Gastrocnemius medialis (tissue), 4 donors: ENCODE results near the gene THOC6.

Experiments used
- POLR2A ChIP-seq, 2 donors: fragments of 450-650 bp; IDR thresholded peaks; one replicate each; pipeline ENCODE4 v1.6.1; 2017; ENCODE audit warnings: antibody characterized with exemption in 2 of 2, mild to moderate bottlenecking in 2 of 2, moderate library complexity in 2 of 2
- TF ChIP-seq, protein P1 (sequence below), 5 experiments: fragments of 450-650 bp in 3 of 5; fragments of 200-600 bp in 2 of 5; sonication (generic) in 2 of 5; IDR thresholded peaks in 4 of 5; conservative IDR thresholded peaks in 1 of 5; 1 replicate in 4 of 5; 2 replicates in 1 of 5; pipeline ENCODE4 v1.5.1; 2016 to 2019; ENCODE audit warnings: antibody characterized with exemption in 5 of 5, mild to moderate bottlenecking in 3 of 5, moderate library complexity in 3 of 5

DNA sequence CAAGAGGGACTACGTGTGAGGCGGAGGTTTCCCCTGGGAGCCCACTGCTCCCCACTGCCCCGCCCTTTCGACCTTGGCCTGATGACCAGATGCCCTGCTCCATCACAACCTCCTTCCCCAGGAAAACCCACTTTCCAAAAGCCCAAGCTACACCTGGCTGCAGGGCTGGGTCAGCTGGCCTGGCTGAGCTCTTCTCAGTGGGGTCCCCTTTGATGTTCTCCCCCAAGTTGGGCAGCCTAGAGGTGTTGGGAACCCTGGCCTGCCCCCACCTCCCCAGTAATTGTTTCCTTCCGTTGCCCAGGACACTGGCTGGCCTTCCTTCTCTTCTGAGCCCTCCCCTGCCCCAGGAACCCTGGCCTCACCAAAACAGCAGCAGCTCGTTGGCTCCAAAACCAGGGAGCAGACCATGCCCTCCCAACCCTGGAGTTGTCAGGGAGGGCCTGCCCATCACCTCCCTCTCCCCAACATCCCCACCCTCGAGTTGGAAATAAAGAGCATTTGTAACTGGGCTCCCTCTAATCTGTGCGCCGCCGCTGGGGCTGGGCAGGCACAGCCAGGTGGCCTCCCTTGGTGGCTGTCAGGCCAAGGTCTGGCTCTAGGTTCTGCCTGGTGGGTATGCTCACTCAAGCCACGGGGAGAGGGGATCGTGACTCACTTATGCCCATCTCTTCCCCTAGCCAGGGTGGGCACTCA is 9.7 kb upstream of the THOC6 start:
- TF ChIP-seq, protein P1, sequence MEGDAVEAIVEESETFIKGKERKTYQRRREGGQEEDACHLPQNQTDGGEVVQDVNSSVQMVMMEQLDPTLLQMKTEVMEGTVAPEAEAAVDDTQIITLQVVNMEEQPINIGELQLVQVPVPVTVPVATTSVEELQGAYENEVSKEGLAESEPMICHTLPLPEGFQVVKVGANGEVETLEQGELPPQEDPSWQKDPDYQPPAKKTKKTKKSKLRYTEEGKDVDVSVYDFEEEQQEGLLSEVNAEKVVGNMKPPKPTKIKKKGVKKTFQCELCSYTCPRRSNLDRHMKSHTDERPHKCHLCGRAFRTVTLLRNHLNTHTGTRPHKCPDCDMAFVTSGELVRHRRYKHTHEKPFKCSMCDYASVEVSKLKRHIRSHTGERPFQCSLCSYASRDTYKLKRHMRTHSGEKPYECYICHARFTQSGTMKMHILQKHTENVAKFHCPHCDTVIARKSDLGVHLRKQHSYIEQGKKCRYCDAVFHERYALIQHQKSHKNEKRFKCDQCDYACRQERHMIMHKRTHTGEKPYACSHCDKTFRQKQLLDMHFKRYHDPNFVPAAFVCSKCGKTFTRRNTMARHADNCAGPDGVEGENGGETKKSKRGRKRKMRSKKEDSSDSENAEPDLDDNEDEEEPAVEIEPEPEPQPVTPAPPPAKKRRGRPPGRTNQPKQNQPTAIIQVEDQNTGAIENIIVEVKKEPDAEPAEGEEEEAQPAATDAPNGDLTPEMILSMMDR (IDR thresholded peaks at IDR 0.05 in 4 of 5, conservative IDR thresholded peaks at IDR 0.05 in 1 of 5): no peak
- TF ChIP-seq POLR2A (IDR thresholded peaks at IDR 0.05): no peak
